IPS DF 6.9 (cell line): Measurements from ENCODE around the gene SHOX.
"Not testable (repeated sequence)": the region's sequence is repeated elsewhere in the genome, so short reads cannot be mapped to it uniquely, and the experiment has no call there.

ENCODE experiments used
- DNase-seq: peaks from one replicate; pipeline ENCODE4 v3.0.0-alpha.2; 2013; ENCODE audit warnings: low read depth, low spot score
- H3K27ac ChIP-seq: one replicate; pipeline ENCODE4 v1.5.1; 2013; ENCODE audit warnings: low read length, control low read depth
- H3K27me3 ChIP-seq: 2 replicates; pipeline ENCODE4 v1.6.1; 2013; ENCODE audit warnings: mild to moderate bottlenecking, low read length; ENCODE audit not compliant: control insufficient read depth, insufficient read depth
- H3K36me3 ChIP-seq: 2 replicates; pipeline ENCODE4 v1.6.1; 2013; ENCODE audit warnings: low read length; ENCODE audit not compliant: control insufficient read depth, insufficient read depth
- H3K4me1 ChIP-seq: 2 replicates; pipeline ENCODE4 v1.6.1; 2013; ENCODE audit warnings: low read length; ENCODE audit not compliant: control insufficient read depth, insufficient read depth
- H3K4me3 ChIP-seq: 2 replicates; pipeline ENCODE4 v1.5.1; 2013; ENCODE audit warnings: mild to moderate bottlenecking, low read length
- H3K9me3 ChIP-seq: 2 replicates; pipeline ENCODE4 v1.6.1; 2013; ENCODE audit warnings: low read length, inconsistent platforms; ENCODE audit not compliant: control insufficient read depth, insufficient read depth
- WGBS: extraction: QIAGEN DNeasy Blood & Tissue Kit; methylation state at CpG from one replicate; pipeline ENCODE4 v1.1.7; 2013; ENCODE audit warnings: mixed read lengths, missing lambda C conversion rate; ENCODE audit not compliant: insufficient read length, insufficient coverage; 5-methylcytosine and 5-hydroxymethylcytosine counted together

Gene SHOX

GRCh38 chrX:603029-603428 lies 27.6 kb upstream of the SHOX start:
- not testable (repeated sequence) for H3K4me1 ChIP-seq, H3K27ac ChIP-seq, H3K27me3 ChIP-seq, H3K9me3 ChIP-seq, H3K4me3 ChIP-seq, H3K36me3 ChIP-seq, DNase-seq
- WGBS = no CpG with 5 or more reads among the region's 9 CpGs

GRCh38 chrX:604616-605015 lies 26.0 kb upstream of the SHOX start:
- H3K9me3 ChIP-seq, H3K36me3 ChIP-seq, DNase-seq, H3K27me3 ChIP-seq, H3K4me1 ChIP-seq, H3K27ac ChIP-seq, H3K4me3 ChIP-seq: not testable (repeated sequence)

- DNase-seq, H3K36me3 ChIP-seq, H3K4me1 ChIP-seq, H3K27ac ChIP-seq, H3K4me3 ChIP-seq, H3K9me3 ChIP-seq, H3K27me3 ChIP-seq: not testable (repeated sequence)
- WGBS = no CpG with 5 or more reads among the region's 3 CpGs
Measured at GRCh38 chrX:608088-608487, 22.5 kb upstream of the SHOX start.

- peaks cover 7% of the 10 kb centered on the region for H3K27me3 ChIP-seq
- H3K36me3 ChIP-seq = no peaks in the 10 kb centered on the region
- WGBS = no CpG with 5 or more reads among the region's 5 CpGs
Measured at GRCh38 chrX:614136-614535, 16.5 kb upstream of the SHOX start.

GRCh38 chrX:617401-617800 lies 13.2 kb upstream of the SHOX start:
- Histone ChIP-seq H3K36me3 (no peaks in the 10 kb centered on the region), H3K27ac (no peak overlapping the region), H3K27me3 (peaks cover 34% of the 10 kb centered on the region), H3K9me3 (peaks cover 3% of the 10 kb centered on the region; the same call in 1 of the 2 replicates), H3K4me3 (no peak overlapping the region), H3K4me1 (peaks cover 2% of the 10 kb centered on the region; the same call in 1 of the 2 replicates)
- WGBS = no CpG with 5 or more reads among the region's 7 CpGs
- DNase-seq = no peak

More at GRCh38 chrX:614136-614535, 16.5 kb upstream of the SHOX start:
- Histone ChIP-seq H3K4me3 (no peak overlapping the region), H3K27ac (no peak overlapping the region), H3K9me3 (peaks cover 5% of the 10 kb centered on the region), H3K4me1 (peaks cover 2% of the 10 kb centered on the region; the same call in 1 of the 2 replicates)
- no peak for DNase-seq

- peaks cover 3% of the 10 kb centered on the region; the same call in 1 of the 2 replicates for H3K9me3 ChIP-seq
- DNase-seq = no peak
- H3K36me3 ChIP-seq = no peaks in the 10 kb centered on the region
- peaks cover 2% of the 10 kb centered on the region; the same call in 1 of the 2 replicates for H3K4me1 ChIP-seq
- no CpG with 5 or more reads among the region's 8 CpGs for WGBS
- peaks cover 36% of the 10 kb centered on the region for H3K27me3 ChIP-seq
- no peak overlapping the region for H3K27ac ChIP-seq
- no peak overlapping the region for H3K4me3 ChIP-seq
Measured at GRCh38 chrX:617891-618290, 12.7 kb upstream of the SHOX start.

- H3K27ac ChIP-seq, H3K36me3 ChIP-seq, H3K9me3 ChIP-seq, DNase-seq, H3K4me3 ChIP-seq, H3K4me1 ChIP-seq: not testable (repeated sequence)
- H3K27me3 ChIP-seq = peaks cover 37% of the 10 kb centered on the region
Measured at GRCh38 chrX:618304-618703, 12.3 kb upstream of the SHOX start.

- H3K4me1 ChIP-seq = peaks cover 2% of the 10 kb centered on the region; the same call in 1 of the 2 replicates
- H3K27ac ChIP-seq = no peak overlapping the region
- no peak for DNase-seq
- H3K27me3 ChIP-seq = peaks cover 39% of the 10 kb centered on the region
- H3K36me3 ChIP-seq = no peaks in the 10 kb centered on the region
- no peak overlapping the region for H3K4me3 ChIP-seq
- H3K9me3 ChIP-seq = peaks cover 3% of the 10 kb centered on the region; the same call in 1 of the 2 replicates
- no CpG with 5 or more reads among the region's 54 CpGs for WGBS
Measured at GRCh38 chrX:618761-619450, 11.7 kb upstream of the SHOX start.

GRCh38 chrX:619451-619811 lies 11.2 kb upstream of the SHOX start:
- H3K27me3 ChIP-seq = peaks cover 42% of the 10 kb centered on the region
- H3K4me1 ChIP-seq = peaks cover 2% of the 10 kb centered on the region; the same call in 1 of the 2 replicates
- no CpG with 5 or more reads among the region's 23 CpGs for WGBS
- no peak overlapping the region for H3K4me3 ChIP-seq
- no peak for DNase-seq
- H3K36me3 ChIP-seq = no peaks in the 10 kb centered on the region
- no peak overlapping the region for H3K27ac ChIP-seq
- H3K9me3 ChIP-seq = no peaks in the 10 kb centered on the region

GRCh38 chrX:619812-620531 lies 10.6 kb upstream of the SHOX start:
- peaks cover 2% of the 10 kb centered on the region; the same call in 1 of the 2 replicates for H3K4me1 ChIP-seq
- H3K27ac ChIP-seq = no peak overlapping the region
- no CpG with 5 or more reads among the region's 48 CpGs for WGBS
- no peak overlapping the region for H3K4me3 ChIP-seq
- peaks cover 42% of the 10 kb centered on the region for H3K27me3 ChIP-seq
- no peaks in the 10 kb centered on the region for H3K36me3 ChIP-seq
- no peak for DNase-seq
- H3K9me3 ChIP-seq = no peaks in the 10 kb centered on the region
